ENCODE data around the gene ST3GAL6. TPM values are rescaled to one million over a fixed set of nuclear protein-coding genes. Genes with fewer than 3 reads are reported as not detected.
"Not testable (repeated sequence)": the region's sequence is repeated elsewhere in the genome, so short reads cannot be mapped to it uniquely, and the experiment has no call there.

ST3GAL6 gene
- total RNA-seq, 1 donor from 2014 or later = 2.9 TPM

DNA sequence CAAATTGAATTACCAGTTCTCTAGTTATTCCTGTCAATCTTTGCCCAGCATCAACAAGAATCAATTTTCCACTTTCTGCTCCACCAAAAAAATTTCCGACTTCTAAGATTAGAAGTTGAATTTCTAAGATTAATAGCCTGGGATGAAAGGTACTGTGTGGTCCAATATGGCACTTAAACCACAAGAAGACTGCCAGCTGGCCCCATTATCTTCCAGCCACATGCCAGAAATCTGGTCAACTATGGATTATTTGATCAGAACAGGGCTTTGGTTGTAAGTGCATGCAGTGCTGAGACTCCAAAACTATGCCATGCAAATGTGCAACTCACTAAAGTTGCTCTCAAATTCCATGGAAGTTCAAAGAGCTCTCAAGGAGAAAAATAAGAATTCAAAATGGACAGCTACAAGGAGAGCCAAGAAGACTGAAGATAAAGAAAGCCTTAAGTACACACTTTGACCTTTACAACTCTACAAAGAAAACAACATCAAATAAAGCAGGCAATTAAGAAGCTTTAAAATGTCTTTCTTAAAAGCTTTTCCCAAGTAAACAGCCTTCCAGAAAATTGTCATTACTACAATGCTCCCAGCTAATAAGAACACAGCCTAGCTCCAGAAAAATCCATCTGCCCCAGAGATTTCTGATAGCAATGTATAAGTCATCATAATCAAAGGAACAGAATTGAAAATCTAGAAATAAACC is 64.2 kb downstream of the ST3GAL6 start:
- DNase-seq (ENCODE audit: low read depth) (no peak), FAIRE-seq (no peak)

DNA sequence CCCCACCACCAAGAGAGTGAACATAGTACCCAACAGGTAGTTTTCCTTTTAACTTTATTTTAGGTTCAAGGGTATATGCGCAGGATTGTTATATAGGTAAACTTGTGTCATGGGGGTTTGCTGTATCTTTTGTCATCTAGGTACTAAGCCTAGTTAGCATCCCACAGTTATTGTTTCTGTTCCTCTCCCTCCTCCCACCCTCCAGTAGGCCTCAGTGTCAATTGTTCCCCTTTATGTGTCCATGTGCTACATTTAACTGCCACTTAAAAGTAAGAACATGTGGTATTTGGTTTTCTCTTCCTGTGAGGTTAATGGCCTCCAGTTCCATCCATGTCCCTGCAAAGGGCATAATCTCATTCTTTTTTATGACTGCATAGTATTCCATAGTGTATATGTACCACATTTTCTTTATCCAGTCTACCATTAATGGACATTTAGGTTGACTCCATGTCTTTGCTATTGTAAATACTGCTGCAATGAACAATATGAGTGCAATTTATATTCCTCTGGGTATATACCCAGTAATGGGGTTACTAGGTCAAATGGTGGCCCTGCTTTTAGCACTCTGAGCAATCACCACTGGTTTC is 66.2 kb downstream of the ST3GAL6 start:
- FAIRE-seq (no peak), DNase-seq (ENCODE audit: low read depth) (no peak)
- no peaks in the 10 kb centered on the region for H3K27me3 ChIP-seq (ENCODE audit: control insufficient read depth, insufficient read depth, low read length)
- peaks cover 4% of the 10 kb centered on the region for H3K36me3 ChIP-seq (ENCODE audit: control insufficient read depth, insufficient read depth, low read length)
- TF ChIP-seq, protein P1, sequence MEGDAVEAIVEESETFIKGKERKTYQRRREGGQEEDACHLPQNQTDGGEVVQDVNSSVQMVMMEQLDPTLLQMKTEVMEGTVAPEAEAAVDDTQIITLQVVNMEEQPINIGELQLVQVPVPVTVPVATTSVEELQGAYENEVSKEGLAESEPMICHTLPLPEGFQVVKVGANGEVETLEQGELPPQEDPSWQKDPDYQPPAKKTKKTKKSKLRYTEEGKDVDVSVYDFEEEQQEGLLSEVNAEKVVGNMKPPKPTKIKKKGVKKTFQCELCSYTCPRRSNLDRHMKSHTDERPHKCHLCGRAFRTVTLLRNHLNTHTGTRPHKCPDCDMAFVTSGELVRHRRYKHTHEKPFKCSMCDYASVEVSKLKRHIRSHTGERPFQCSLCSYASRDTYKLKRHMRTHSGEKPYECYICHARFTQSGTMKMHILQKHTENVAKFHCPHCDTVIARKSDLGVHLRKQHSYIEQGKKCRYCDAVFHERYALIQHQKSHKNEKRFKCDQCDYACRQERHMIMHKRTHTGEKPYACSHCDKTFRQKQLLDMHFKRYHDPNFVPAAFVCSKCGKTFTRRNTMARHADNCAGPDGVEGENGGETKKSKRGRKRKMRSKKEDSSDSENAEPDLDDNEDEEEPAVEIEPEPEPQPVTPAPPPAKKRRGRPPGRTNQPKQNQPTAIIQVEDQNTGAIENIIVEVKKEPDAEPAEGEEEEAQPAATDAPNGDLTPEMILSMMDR (IDR thresholded peaks at IDR 0.05; ENCODE audit: insufficient read depth, low read length, severe bottlenecking) = no peak
- H3K4me3 ChIP-seq (ENCODE audit: low read depth, low read length) = no peak overlapping the region

More for the DNA sequence above, 64.2 kb downstream of the ST3GAL6 start:
- Histone ChIP-seq H3K27me3 (ENCODE audit: control insufficient read depth, insufficient read depth, low read length) (no peaks in the 10 kb centered on the region), H3K36me3 (ENCODE audit: control insufficient read depth, insufficient read depth, low read length) (no peaks in the 10 kb centered on the region), H3K4me3 (ENCODE audit: low read depth, low read length) (no peak overlapping the region)
- TF ChIP-seq, protein P1 (IDR thresholded peaks at IDR 0.05; ENCODE audit: insufficient read depth, low read length, severe bottlenecking) = no peak

DNA sequence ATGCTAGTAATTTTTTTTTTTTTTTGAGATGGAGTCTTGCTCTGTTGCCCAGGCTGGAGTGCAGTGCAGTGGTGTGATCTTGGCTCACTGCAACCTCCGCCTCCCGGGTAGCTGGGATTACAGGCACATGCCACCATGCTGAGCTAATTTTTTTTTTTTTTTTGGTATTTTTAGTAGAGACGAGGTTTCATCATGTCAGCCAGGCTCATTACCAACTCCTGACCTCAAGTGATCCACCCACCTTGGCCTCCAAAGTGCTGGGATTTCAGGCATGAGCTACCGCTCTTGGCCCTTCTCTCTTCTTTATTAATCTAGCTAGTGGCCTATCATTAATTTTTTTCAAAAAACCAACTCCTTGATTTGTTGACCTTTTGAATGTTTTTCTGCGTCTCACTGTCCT is 67.9 kb downstream of the ST3GAL6 start:
- DNase-seq (ENCODE audit: low read depth); FAIRE-seq: not testable (repeated sequence)

DNA sequence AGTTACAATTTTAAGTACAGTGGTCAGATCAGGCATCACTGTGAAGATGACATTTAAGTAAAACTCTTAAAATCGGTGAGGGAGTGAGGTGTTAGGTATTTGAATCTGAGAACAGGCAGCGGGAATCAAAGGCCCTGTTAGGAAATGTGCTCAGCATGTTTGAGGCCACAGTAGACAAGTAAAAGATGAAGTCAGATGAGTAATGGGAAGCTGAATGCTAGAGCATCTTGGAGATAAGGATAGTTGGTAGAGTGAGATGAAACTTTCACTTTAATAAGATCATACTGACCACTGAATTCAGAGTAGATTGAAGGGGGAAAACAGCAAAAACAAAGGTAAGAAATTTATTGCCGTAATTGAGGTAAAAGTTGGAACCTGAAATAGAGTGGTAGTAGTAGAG is 76.7 kb downstream of the ST3GAL6 start:
- no peaks in the 10 kb centered on the region for H3K36me3 ChIP-seq (ENCODE audit: control insufficient read depth, insufficient read depth, low read length)
- TF ChIP-seq, protein P1 (IDR thresholded peaks at IDR 0.05; ENCODE audit: insufficient read depth, low read length, severe bottlenecking) = no peak
- FAIRE-seq (no peak), DNase-seq (ENCODE audit: low read depth) (no peak)
- H3K27me3 ChIP-seq (ENCODE audit: control insufficient read depth, insufficient read depth, low read length) = no peaks in the 10 kb centered on the region
- no peak overlapping the region for H3K4me3 ChIP-seq (ENCODE audit: low read depth, low read length)

More for the DNA sequence above, 67.9 kb downstream of the ST3GAL6 start:
- not testable (repeated sequence) for H3K27me3 ChIP-seq (ENCODE audit: control insufficient read depth, insufficient read depth, low read length); H3K4me3 ChIP-seq (ENCODE audit: low read depth, low read length); H3K36me3 ChIP-seq (ENCODE audit: control insufficient read depth, insufficient read depth, low read length)

DNA sequence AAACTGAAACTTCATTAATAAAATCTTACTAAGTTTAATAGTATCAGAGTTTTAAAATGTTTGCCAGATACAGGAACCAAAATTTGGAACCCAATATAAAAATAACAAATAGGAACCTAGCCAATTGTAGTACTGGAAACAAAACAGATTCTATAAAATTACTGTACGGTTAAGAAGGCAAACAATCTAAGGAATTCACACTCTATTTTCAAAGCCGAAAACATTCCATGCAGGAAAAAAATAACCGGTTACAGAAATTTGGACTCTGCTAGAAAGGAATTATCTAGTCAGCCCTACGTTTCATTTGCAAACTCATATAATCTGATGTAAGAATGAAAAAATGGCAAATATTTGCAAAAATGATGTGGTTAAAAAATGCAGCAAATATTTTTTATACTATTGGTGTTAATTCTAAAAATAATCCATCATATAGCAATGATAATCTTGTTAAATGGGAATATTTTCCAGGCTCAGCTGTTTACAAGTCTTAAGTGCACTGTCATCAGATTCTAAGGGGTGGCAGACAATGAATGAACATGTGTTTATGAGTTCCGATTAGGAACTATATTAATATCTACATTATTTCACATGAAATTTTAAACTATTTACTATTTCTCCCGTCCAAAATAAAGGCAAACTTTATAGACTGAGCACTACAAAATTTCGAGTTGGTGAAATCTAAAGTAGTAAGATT is 80.3 kb downstream of the ST3GAL6 start:
- no peak overlapping the region for H3K4me3 ChIP-seq (ENCODE audit: low read depth, low read length)
- TF ChIP-seq, protein P1 (IDR thresholded peaks at IDR 0.05; ENCODE audit: insufficient read depth, low read length, severe bottlenecking) = no peak
- DNase-seq (ENCODE audit: low read depth) = no peak
- no peaks in the 10 kb centered on the region for H3K36me3 ChIP-seq (ENCODE audit: control insufficient read depth, insufficient read depth, low read length)
- H3K27me3 ChIP-seq (ENCODE audit: control insufficient read depth, insufficient read depth, low read length) = no peaks in the 10 kb centered on the region
- no peak for FAIRE-seq

Other genes starting within 250 kb of the ST3GAL6 start
- 183 and 216 TPM in 2 replicates for gene CLDND1, start 240.4 kb upstream of the ST3GAL6 start, total RNA-seq
- not detected in 2 replicates for gene GPR15, start 231.4 kb upstream of the ST3GAL6 start, total RNA-seq
- 22.7 and 36.1 TPM in 2 replicates for gene CPOX, start 169.7 kb upstream of the ST3GAL6 start, total RNA-seq
- gene DCBLD2, start 138.4 kb downstream of the ST3GAL6 start, total RNA-seq = 80.1 and 96.1 TPM in 2 replicates